DMS53 (cell line): ENCODE results near the gene ARHGAP15.

Experiments used
- DNase-seq: peaks from one replicate; lab custom pipeline; 2025; lab: John Stamatoyannopoulos, UW

ARHGAP15 gene

DNA sequence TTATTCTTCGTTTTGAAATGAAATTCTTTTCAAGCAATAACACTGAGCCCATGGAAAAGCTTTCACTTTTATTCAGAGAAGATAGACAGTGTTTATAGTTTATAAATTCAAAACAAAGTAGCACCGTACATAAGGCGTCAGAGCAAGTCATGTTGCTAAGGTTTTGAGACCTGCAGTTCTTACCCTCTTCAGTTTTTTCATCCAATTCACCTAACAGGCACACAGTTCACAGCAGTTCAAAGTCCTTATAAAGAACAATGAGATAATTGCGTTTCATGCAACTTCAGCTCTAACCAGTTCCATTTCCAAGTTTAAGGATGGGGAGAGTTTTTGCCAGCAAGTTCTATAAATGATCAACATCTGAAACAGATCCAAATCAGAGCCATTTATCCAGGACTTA is 96.7 kb downstream of the ARHGAP15 start:
- no peak for DNase-seq

DNA sequence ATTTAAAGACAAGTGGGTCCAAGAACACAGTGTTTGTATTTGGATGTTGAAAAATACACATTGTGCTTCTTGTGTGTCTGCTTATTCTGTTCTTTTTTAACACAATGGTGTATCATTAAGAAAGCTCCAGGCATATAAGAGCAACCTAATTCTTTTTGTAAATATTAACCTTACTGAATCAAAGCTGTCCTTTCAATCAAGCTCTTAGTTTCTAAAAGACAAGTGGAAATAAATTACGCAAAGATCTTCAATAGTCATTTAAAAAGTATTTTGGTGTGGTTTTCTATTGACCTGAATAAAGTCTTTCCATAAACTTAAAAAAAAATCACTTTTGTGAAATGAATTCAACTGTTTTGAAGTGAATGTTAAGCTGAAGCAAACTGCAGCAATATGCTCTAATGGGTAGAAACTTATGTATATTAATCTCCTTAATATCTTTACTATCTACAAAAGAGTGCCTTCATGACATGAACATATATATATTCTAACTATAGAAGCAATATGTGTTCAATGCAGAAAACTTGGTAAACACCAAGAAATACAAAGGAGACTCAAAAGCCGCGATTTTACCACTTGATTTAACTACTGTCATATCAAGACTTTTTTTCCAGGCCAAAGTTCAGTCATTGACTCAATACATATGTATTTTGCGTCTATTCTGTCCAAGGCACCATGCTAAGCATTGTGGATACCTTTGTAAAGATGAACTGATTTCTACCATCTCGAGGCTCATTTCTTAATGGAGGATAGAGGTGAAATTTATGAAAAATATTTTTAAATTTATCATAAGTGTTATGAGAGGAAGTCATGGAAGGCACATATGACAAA is 97.7 kb downstream of the ARHGAP15 start:
- no peak for DNase-seq

DNA sequence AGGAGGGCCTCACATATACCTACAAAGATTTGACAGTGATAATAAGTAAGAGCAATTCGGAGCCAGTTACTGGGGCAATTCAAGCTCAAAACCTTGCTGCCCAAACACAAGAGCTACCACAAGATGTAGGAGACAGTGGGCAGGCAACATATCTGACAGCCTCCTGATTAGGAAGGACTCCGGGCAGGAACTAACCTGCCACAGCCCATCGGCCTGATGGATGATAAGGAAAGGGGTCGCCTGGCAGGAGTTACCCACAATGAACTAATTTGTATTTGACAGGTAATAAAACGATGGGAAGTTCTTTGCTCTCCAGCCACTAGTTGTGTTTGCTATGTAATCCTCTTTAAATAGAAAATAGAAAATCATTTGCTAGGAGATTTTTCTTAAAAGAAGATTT is 100.2 kb downstream of the ARHGAP15 start:
- no peak for DNase-seq

DNA sequence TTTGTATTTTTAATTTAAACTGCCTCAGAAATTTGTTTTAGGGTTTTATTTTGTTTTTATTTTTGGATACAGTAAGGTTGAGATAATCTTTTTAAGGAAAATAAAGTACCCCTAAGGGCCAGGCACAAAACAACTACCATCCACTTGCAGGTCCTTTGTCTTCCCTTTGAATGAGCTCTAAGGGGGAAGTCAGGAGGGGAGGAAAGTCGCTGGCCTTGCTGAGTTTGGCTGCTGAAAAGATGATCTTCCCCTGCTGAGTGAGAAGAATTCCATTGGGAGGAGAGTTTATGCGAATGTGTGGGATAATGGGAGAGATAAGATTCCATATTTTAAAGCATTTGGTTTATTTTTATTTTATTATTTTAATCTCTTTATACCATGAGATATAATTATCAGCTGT is 100.7 kb downstream of the ARHGAP15 start:
- DNase-seq, result no peak

DNA sequence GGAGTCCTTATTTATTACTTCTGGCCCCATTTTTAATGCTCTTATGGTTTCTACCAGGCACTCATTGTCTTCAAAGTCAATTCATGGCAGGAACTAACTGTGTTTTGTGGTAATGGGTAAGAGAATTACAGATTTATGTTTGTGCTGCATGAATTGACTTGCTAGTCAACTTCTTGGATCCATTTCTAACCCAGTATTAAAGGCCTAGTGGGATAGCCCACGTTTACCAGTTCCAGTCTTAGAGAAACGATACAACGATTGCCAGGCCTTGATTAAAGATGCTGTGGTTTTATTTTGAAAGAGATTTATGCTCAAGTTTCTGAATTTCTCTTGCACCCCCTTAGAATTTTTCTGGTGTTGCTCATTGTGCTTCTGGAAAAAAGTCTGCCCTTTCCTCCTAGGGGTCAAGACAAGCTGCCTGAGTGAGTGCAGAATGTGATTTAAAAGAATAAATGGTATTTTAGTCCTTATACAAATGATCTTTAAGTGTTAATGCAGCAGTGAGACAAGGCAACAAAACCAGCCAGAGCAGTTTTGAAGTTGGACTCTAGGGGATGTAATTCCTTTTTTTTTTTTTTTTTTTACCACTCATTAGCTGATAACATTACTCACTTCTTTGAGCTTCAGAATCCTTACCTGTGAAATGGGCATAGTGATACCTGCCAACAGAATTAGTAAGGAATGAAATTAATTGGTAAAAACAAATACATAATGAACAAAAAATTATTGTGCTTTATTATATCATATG is 101.5 kb downstream of the ARHGAP15 start:
- DNase-seq, result no peak

DNA sequence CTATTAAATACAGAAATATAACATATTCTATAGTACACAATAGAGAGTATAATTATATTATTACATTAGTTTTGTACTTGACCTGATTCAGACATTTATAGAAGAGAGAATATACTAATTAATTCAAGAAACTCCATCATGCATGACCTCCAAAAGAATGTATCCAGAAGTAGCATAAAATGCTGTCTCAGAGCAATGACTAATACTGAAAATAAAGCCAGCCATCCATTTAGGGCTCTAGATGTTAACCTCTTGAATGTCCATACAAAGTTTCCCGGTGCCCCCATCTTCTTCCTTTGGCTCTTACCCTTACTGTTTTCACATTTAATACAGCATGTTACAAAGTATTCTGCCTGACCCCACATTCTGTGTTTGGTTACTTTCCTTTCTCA is 102.0 kb downstream of the ARHGAP15 start:
- DNase-seq, result no peak

DNA sequence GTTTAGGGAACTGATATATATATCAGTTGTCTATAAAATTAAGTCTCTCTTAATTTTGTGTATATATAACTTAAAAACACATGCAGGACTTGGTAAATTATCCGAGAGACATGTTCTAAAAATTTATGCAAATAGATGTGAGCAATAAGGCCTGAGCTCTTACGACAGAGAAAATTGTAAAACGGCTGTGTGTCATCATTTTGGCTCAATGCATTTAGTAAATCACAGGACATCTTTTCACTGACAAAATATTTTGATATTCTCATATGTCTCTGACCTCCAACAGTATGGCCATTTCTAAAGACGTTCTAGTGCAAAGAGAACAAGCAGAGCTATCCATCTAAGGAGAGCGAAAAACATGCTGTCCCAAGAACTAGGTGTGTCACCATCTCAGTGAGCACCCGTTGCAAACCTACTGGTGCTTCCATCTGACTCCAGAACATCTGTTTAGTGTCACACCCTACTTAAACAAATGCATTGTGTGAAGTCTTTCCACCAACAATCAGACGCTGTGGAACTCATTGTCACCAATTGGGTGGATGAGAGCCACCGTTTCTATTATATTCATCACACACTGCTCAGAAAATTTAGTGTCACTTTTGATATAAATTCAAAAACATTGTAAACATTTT is 108.0 kb downstream of the ARHGAP15 start:
- DNase-seq, result no peak

DNA sequence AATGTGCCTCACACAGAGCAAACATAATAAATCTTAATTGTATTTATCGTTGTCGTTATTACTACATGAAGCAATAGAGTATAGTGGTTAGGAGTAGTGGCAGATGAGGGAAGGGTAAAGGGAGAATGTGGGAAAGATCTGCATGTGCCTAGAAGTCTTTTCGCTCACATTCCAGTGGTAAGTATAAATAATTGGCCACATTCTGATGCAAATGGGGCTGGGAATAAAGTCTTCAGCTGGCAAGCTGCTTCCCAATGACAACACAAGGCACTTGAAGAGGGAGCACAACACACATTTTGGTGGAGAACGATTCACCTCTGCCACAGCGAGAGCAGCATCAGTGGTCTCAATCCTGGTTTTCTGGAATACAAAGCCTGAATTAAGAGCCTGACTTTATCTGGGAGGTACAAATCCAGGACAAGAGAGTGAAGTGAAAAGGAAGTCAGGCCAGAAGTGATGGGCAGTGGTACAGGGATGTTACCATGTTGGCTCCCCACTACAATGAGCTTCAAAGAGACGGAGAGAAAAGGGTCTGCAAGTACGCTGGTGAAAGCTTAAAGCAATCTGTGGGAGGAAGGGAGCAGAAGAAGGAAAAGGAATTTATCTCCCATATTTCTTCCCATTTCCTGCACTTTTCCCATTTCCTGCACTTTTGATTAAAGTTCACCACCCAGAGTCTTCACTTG is 112.3 kb downstream of the ARHGAP15 start:
- DNase-seq, result no peak

DNA sequence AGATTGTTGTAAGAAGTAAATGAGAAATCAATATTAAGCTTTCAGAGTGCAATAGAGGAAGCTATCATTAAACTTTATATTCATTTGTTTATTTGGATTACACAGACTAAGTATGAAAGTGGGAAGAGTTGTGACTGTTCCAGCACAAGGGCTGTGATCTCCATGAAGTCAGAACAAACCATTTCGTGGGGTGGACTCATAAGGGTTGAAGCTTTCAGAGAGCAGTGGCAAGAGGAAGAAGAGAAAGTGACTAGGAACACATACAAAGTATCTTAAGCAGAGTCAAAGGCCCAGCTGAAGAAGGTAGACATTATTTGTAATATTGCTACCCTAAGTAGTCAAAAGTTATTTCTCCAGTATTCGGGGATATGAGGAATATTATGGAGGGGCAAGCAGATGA is 117.0 kb downstream of the ARHGAP15 start:
- no peak for DNase-seq

DNA sequence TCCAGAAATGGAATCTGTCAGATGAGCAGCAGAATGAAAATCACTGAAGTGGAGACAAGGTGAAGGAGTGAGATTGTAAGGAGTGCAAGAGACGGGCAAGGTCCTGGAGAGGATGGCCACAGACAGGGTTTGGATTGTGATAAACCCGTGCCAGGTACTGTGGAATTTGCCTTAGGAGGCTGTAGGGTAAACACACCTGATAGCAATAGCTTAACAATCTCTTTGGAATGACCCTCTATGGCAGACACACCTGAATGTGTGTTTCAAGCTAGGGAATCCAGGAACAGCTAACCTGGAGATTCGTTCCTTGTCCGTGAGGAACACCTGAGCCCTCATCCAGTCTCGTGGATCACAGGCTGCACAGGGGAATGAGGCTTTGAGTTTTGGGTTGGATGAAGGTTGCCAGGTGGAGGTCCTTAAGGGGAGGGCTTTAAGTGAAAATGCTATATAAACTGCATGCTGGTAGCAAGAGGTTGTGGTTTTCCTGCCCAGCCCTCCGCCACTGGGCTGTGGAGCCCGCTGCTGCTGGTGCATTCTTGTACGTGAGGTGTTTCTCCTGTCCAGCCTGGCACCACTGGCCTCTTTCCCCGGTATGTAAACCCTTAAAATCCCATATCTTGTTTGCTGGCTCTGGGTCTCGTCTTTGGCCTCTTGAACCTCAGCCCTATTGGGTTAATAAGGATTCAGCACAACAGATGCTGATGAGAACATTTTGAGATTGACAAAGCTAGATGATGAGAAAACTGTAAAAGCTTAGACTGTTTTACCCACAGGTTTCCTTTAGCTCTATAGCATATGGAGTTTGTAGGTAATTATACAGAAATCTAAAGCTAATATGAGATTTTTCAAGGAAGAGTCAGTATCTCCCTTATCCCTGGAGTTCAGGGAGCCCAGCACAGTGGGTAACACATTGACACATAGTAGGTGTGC is 117.9 kb downstream of the ARHGAP15 start:
- no peak for DNase-seq

DNA sequence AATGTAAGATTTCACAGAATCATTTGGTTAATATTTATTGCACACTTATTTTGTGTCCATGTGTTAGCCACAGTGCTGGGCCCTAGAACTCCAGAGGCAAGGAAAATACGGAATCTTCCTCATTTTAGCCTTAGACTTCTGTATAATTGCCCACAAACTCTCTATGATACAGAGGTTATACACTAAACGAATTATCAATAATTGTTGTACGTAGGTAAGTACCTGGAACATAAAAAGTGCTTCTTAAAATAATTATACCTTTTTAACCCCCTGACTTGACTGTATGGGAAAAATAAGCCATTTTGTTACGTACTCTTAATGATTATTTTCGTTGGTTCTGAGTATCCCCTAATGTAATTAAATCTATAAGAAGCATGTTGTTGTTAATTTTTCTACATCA is 119.4 kb downstream of the ARHGAP15 start:
- no peak for DNase-seq

DNA sequence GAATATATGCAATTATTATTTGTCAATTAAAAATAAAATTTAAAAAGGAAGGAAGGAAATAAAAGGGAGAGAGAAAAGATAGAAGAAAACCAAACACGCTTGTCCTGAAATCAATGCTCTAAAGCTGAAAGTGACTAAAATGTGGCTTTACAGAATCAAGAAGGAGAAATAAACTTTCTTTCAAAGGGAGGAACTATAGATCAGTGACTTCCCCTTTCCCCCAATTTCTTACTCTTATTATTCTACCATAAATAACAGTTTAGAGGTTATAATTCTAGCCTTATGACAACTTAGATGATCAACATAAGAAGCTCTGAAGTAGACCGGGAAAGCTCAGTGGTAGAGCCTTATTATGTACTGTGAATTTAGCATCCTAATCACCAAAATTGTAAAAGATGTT is 122.5 kb downstream of the ARHGAP15 start:
- DNase-seq, result no peak

DNA sequence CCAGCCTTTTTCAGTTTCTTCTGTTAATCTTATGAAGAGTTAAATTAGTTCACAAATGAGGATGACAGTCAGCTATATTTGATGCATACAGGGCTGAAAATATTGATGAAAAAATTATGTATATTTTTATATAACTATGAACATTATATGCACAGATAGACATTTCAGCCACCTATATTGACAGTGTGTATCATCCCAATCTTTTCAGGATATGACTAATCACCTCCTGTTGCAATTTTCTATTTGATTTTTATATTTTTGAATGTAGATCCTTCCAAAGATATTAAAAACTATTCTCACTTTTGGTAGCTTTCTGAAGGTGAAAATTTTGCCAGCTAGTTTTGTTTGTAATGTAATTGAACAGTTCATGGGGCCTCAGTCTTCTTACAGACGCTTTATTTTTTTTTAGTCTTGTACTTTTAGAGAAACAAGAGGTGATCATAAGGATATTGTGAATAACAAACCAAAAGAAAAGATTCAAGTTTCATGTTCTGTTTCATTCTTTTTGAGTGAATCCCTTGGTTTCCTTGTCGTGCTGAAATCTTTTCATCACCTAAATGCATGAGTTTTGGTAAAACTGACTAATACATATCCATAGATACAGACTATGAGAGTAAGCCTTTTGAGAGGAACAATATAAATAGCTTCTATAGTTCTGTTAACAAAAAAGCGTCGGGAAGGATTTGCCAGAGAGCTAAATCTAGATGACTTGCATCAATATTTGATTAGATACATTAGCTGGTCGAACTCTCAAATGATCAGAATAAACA is 123.1 kb downstream of the ARHGAP15 start:
- DNase-seq, result no peak

DNA sequence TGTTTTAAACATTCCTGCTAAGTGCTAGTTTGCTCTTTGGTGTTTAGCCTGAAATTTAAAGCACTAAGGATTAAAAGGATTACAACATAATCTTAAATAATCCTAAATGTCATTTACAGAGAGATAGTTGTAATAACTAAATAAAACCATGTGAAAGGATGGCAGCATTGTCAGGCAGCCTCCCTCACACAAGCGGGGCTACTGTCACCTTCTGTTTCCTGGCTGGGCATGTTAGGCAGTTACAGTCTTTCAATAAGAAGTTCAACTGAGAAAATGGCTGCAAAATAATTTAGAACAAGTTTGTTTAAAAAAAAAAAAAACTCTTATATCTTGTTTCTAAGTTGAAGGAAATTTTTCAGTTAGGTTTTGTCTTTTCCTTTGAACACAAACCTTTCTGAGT is 124.9 kb downstream of the ARHGAP15 start:
- no peak for DNase-seq

DNA sequence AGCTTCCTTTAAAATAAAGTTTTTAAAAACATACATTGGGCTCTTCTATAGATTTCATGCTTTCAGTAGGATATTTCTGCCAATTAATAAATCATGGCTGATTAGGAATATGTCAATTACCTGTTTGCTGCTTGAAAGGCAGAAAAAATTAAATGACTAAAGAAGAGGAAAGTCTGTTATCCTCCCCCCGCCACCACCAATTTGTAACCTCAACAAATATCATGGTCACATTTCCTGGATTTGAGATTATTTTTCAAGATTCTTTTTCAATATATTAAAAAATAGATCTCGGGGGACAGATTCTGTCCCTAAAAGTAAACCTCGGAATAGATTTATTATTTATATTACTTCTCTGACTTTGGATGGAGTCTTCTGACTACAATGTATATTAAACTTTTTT is 125.9 kb downstream of the ARHGAP15 start:
- DNase-seq, result no peak

DNA sequence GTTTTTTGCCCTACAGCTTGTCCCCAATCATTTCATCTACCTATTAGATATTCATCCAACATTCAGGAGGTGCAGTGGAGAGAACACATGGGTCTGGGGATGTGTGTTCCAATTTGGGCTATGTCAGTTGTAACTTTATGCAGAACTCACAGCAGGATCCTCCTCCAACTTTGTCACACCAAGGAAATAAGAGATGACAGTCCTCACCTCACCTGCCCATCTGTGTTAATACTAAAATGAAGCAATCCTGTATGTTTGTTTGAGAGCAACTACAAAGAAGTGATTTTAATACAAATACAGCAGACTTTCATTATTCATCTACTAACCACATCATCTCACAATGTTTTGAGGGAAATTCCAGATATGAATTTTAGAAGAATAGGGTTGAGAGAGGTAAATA is 126.7 kb downstream of the ARHGAP15 start:
- no peak for DNase-seq

DNA sequence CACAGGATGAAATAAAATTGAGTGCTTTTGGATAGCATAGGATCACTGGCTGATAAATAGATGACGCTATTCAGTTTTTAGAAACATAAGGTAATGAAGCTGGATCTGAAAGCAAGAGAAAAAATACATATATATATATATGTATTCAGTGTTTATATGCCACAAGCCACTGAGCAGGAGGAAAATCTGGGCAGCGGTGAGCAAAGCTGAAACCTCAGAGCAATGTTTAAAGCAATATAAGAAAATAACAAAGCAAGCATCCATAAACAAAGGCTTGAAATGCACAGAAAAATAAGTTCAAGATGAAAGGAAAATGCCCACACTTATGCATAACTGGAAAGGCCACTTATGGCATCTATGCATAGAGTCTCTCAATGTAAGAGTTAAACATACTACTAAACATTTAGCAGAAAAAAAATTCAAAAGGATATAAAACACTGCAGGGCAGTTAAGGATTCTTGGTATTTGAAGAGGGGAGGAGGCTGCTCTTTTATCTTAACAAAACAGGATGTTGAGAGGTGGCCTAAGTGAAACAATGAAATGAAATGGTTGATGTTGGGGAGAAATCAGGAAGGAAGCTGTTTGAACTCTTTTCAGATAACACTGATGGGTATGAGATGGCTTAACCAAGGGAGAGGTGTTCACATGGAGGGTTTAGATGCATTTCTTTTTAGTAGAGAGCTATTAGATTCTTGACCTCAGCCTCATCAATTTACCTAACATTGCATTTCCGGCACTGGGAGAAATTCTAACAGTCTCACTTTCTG is 129.1 kb downstream of the ARHGAP15 start:
- DNase-seq, result no peak

DNA sequence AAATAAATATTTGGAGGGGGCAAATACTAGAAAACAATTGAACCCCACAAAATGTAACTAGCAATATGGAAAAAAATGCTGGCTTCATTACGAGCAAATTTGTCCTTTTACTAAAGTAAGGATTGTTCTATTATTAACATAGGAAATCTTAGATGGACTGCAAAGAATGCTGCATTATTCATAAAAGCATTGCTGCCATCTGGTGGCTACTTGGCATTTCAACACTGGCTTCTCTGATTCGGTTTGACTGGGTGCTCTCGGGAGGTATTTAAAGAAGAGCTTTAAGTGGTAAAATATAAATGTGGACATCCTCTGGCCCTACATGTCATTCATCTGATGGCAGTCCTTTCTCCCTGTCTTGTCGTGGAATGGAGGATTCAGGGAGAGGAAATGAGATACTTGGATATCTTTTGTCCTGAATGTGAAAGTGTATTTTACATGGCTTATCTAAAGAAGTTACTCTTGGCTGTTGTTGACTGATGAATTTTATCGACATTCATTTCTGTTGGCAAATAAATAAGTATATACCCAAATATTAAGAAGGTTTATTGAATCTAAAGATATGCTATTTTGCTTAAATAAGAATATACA is 130.2 kb downstream of the ARHGAP15 start:
- DNase-seq, result peak; percentile 66

DNA sequence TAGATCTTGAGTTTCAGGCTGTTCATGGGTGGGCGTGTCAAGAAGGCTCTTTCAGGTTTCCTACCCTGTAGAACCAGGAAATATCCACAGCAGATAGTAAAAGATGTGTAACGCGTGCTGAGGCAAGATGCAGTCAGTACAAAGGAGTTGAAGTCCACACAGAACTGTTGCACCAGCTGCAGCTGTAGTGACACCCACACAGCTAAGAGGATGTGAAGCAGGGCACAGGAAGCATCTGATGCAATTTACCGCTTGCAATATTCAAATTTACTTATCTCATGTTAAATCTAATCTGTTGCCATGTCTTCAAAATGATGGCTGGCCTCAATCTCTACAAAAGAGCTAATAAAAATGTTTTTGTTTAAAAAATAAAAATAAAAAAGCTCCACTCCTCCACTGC is 132.8 kb downstream of the ARHGAP15 start:
- no peak for DNase-seq
